ENCODE results near the gene C3AR1.

Gene C3AR1

DNA sequence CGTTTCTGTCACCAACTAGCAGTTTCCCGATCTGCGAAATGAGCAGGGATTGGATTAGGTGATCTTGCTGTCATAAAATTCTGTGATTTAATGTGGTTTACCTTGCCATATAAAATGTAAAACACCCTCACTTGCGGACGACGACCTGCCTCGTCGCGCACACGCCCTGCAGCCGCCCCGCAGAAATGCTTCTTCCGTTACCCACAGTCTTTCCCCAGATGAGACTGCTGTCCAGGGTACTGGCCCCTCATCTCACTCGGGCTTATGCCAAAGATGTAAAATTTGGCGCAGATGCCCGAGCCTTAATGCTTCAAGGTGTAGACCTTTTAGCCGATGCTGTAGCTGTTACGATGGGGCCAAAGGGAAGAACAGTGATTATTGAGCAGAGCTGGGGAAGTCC, 51.3 kb downstream of the C3AR1 start:
- DNase-seq, result no peak
- Histone ChIP-seq H3K4me1 (ENCODE audit: control insufficient read depth, insufficient read depth, low read length, poor library complexity, severe bottlenecking) (peaks cover 11% of the 10 kb centered on the region), H3K4me3 (ENCODE audit: insufficient read depth, low read depth, low read length, poor library complexity, severe bottlenecking) (no peak overlapping the region), H3K27me3 (replicated peaks; ENCODE audit: control insufficient read depth, insufficient read depth, low read length, poor library complexity, severe bottlenecking) (no peaks in the 10 kb centered on the region), H3K9me3 (ENCODE audit: control insufficient read depth, low read length) (no peaks in the 10 kb centered on the region), H3K36me3 (ENCODE audit: control insufficient read depth, insufficient read depth, low read length) (no peaks in the 10 kb centered on the region), H3K27ac (ENCODE audit: insufficient read depth, low read length, poor library complexity, severe bottlenecking) (no peak overlapping the region)

DNA sequence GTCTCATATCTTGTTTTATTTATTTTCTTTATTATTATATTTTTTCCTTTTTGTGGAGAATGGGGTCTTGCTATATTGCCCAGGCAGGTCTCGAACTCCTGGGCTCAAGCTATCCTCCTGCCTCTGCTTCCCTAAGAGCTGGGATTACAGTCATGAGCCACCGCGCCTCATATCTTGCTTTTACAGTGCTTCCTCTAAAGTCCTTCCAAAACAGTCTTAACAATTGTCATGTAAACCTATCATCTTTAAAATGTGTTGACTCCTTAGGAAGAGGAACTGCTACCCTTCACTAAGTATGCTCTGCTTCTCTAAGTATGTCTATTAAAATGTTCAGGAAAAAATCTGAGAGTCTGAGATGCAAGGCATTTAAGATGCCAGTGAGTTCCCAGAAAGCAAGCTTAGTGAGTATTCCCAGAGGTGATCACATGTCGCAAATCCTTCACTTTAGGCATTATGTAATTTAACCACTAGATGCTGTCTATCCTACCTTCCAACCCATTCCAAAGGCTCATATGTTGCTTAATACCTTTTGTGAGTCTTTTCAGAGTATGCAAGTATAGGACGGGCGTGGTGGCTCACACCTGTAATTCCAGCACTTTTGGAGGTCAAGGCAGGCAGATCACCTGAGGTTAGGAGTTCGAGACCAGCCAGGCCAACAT, 53.4 kb downstream of the C3AR1 start:
- no peak for DNase-seq
- Histone ChIP-seq H3K4me3 (ENCODE audit: insufficient read depth, low read depth, low read length, poor library complexity, severe bottlenecking) (no peak overlapping the region), H3K27ac (ENCODE audit: insufficient read depth, low read length, poor library complexity, severe bottlenecking) (no peak overlapping the region), H3K36me3 (ENCODE audit: control insufficient read depth, insufficient read depth, low read length) (no peaks in the 10 kb centered on the region), H3K27me3 (replicated peaks; ENCODE audit: control insufficient read depth, insufficient read depth, low read length, poor library complexity, severe bottlenecking) (no peaks in the 10 kb centered on the region), H3K9me3 (ENCODE audit: control insufficient read depth, low read length) (no peaks in the 10 kb centered on the region), H3K4me1 (ENCODE audit: control insufficient read depth, insufficient read depth, low read length, poor library complexity, severe bottlenecking) (no peaks in the 10 kb centered on the region)

GRCh38 chr12:8011331-8011730, 54.8 kb downstream of the C3AR1 start:
- Histone ChIP-seq H3K27ac (ENCODE audit: insufficient read depth, low read length, poor library complexity, severe bottlenecking) (no peak overlapping the region), H3K27me3 (replicated peaks; ENCODE audit: control insufficient read depth, insufficient read depth, low read length, poor library complexity, severe bottlenecking) (no peaks in the 10 kb centered on the region), H3K4me3 (ENCODE audit: insufficient read depth, low read depth, low read length, poor library complexity, severe bottlenecking) (no peak overlapping the region), H3K4me1 (ENCODE audit: control insufficient read depth, insufficient read depth, low read length, poor library complexity, severe bottlenecking) (no peaks in the 10 kb centered on the region), H3K36me3 (ENCODE audit: control insufficient read depth, insufficient read depth, low read length) (no peaks in the 10 kb centered on the region), H3K9me3 (ENCODE audit: control insufficient read depth, low read length) (no peaks in the 10 kb centered on the region)
- DNase-seq, result no peak

Measured in effector memory CD4-positive, alpha-beta T cell (primary cell).